HG03565 (cell line): ENCODE results near the gene SLC2A13.
A peak's percentile ranks its signal among the peaks of the same experiment; 100 is the strongest.
"Not testable (repeated sequence)": the region's sequence is repeated elsewhere in the genome, so short reads cannot be mapped to it uniquely, and the experiment has no call there.

Experiments
- ATAC-seq: cut with Tn5 transposase; IDR thresholded peaks from one replicate; pipeline ENCODE4 v1.9.1; 2021; ENCODE audit warnings: mild to moderate bottlenecking, moderate library complexity; ENCODE audit not compliant: unreplicated experiment

SLC2A13 gene

DNA sequence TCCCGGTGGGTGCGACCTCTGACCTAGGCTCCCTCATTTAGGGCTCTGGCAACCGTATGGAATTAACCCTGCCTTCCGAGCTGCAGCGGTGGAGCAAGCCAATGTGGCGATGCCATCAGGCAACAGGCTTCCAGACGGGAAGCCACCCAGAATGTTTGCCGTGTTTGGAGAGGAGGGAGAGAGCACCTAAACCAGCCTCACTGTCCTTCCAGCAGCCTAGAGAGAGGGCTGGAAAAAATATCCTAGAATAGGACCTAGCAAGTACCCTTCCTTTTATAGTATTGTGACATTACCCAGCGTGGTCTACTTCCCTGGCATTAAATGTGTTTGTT, 287 bp upstream of the SLC2A13 start:
- ATAC-seq, result no peak

GRCh38 chr12:40105265-40105514, 691 bp downstream of the SLC2A13 start:
- peak; percentile 28 for ATAC-seq

DNA sequence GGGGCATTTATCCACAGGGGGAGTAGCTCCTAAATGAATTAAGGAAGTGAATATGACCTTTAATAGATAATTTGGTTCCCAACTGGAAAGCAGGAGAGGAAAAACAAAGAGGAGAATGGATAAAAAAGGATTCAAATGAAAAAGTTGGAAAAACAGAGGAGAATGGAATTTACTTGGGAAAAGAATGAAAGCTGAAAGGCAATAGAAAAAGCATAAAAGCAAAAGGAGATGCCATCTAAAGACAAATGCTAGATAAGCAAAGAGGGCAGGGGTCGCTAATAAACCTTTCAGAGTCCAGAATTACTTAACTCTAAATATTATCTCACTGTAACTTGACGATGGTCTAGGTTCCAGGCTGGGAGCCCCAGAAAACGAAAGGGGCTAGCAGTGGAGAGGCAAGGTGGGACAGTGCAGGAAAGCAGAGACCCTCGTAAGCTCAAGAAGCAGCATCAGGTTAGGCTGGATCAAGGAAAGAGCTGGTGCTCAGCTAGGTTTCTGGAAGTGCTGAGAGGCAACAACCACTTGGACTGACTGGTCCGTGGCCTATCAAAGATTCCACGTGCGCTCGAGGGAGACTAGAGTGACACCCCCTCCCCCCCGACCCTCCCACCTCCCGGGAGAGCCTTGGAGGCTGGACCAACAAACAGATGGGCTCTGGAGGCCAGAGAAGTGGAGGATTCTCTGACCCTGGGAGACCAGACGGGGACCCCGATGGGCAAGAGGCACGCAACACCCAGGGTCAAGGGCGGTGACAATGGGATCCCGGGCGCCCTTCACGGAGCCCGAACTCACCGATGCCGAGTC, 1.2 kb downstream of the SLC2A13 start:
- ATAC-seq, result no peak

DNA sequence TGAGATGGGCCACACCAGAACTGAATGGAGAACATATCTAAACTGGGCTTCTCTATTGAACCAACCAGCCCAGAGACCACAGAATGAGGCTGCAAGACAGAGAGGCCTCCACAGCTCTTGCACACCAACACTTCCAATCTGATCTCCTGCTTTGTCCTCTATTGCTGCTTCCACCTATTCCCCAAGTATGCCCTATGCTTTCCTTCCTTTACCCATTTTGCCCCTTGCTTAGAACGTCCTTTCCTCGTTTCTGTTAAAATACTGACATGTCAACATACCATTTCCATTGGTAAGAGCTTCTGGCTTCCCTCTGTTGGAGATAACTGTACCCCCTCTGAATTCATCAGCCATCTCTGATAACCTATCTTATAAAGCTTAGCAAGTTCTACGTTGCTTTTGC, 2.8 kb downstream of the SLC2A13 start:
- ATAC-seq, result no peak

DNA sequence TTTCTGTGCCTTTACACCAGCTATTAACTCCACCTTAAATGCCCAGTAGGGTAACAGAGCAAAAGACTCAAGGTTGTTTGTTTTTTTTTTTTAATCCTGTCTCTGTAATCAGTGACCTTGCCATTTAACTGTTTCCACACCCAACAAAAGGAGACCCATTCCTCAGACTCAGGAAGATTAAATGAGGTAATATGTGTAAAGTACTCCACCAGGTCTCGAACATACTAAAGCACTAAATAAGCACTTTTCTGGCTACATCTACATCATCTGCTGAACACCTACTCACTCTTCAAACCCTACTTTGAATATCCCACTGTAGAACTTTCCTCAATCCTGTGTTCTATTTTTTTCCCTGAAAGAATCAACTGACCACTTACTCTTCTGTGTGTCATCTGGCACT, 4.1 kb downstream of the SLC2A13 start:
- no peak for ATAC-seq

DNA sequence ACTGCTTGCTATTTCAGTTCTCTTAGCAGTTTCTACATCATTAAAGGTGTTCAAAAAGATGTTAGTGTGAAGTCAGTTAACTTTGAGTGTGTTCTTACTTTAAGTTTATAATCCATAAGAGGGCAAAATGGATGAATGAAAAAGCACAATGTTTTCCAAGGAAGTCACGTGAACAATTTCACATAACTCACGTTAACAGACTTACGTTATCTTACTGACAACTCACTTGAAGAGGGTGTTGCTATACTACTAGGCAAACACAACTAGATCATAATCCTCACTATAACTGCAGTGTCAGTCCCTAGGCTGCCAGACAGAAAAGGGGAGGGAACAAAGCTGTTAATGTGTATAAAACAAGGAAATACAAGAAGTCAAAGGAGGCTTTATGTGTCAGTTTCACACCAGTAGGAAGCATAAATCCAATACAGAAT, 6.4 kb downstream of the SLC2A13 start:
- no peak for ATAC-seq

DNA sequence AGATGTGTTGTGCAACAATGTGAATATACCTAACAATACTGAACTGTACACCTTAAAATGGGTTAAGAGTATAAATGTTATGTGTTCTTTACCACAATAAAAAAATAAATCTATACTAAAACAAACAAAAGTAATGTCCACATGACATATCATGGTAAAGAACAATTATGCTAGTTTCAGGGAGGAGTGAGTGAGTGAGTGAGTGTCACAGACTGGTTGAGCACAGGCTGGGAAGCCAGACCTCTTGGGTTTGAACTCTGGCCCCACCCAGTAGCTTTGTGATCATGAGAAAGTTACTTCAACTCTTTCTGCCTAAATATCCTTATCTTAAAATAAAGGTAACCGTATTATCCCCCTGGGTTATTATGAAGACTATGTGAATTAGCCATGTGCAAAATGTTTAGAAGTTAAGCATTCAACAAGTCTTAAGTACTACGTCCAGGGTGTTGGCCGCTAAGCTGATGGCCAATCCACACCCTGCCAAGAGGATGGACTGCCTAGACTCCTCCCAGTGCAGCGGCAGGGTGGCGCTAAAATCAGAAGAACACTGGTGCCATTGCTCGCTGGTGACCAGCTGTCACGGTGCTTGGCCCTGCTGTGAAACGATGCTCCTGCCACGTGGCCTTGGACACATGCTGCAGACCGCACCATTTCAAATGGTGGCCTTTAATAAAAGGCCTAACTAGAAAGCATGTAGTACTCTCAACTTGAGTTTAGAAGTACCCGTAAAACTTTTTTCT, 7.3 kb downstream of the SLC2A13 start:
- no peak for ATAC-seq

DNA sequence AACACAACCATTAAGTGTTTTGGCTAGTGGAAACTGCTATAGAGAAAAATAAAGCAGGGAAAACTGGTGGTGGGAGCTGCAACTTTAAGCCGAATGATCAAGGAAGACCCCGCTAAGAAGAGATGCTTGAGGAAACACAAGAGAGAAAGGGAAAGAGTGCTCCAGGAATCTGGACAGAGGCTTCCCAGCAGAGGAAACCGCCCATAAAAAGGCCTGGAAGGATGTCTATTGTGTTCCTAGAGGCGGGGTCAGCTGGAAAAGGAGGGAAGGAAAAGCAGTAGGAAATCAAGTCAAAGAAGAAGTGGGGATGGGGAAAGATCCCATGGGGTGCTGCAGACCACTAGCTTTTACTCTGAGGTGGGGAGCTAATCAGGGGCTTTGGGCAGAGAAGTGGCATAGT, 12.4 kb downstream of the SLC2A13 start:
- ATAC-seq, result no peak

- no peak for ATAC-seq
These were observed 19.4 kb downstream of the SLC2A13 start for GRCh38 chr12:40086471-40086870.

DNA sequence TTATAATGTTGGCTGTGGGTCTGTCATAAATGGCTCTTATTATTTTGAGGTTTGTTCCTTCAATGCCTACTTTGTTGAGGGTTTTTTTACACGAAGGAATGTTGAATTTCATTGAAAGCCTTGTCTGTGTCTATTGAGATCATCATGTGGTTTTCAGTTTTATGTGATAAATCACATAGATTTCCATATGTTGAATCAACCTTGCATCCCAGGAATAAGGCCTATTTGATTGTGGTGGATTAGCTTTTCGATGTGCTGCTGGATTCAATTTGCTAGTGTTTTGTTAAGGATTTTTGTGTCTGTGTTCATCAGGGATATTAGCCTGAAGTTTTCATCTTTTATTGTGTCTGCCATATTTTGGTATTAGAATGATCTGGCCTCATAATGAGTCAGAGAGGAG, 27.6 kb downstream of the SLC2A13 start:
- no peak for ATAC-seq

GRCh38 chr12:40075458-40075857, 30.4 kb downstream of the SLC2A13 start:
- ATAC-seq, result no peak

GRCh38 chr12:40068416-40068815, 37.5 kb downstream of the SLC2A13 start:
- ATAC-seq, result no peak

GRCh38 chr12:40065636-40066035, 40.2 kb downstream of the SLC2A13 start:
- ATAC-seq, result no peak

- no peak for ATAC-seq
These were observed 42.5 kb downstream of the SLC2A13 start for GRCh38 chr12:40063414-40063813.

- no peak for ATAC-seq
These were observed 47.1 kb downstream of the SLC2A13 start for GRCh38 chr12:40058721-40059190.

GRCh38 chr12:40056373-40056772, 49.5 kb downstream of the SLC2A13 start:
- ATAC-seq, result no peak

GRCh38 chr12:40055776-40056175, 50.1 kb downstream of the SLC2A13 start:
- ATAC-seq, result no peak

- ATAC-seq, result no peak
These were observed 50.7 kb downstream of the SLC2A13 start for GRCh38 chr12:40055228-40055579.

DNA sequence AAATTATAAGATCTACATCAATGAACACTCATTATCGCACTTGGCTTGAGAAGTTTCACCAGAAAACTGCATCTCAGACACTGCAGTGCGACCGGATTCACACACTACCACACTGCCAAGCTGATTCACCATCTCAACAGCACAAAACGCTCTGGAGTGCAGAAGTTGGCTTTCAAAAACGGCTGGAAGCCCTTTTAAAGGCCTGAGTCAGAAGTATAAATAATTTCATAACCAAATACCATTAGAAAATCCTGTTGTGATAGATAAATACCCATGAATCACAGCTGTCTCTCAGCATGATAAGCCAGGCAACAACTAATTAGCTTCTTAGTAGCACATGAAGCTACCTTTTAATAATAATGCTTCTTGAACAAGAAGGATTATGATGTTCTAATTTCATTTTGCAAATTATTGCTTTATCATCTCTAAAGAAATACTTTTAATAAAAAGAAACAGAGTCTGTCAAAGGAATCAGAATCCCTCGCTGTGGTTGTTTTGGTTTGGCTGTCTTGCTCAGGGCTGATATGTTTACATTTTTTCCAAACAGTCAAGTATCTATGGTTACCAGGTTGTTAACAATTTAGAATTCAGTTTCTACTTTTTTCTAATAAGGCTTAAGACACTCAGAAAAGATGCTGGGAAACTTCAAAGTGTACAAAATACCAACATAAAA, 51.2 kb downstream of the SLC2A13 start:
- ATAC-seq, result no peak

GRCh38 chr12:40049268-40049667, 56.6 kb downstream of the SLC2A13 start:
- peak; percentile 51 for ATAC-seq

DNA sequence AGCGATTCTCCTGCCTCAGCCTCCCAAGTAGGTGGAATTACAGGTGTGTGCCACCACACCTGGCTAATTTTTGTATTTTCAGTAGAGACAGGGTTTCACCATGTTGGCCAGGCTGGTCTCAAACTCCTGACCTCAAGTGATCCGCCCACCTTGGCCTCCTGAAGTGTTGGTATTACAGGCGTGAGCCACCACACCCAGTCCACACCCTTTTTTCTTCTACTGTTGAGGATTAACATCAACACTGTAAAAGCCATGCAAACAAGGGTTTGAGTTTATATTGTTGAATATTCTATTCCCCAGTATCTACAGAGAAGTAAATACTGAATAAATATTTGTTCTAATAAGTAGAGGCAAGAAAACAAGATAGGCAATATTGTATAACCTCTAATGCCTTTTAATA, 58.9 kb downstream of the SLC2A13 start:
- not testable (repeated sequence) for ATAC-seq

DNA sequence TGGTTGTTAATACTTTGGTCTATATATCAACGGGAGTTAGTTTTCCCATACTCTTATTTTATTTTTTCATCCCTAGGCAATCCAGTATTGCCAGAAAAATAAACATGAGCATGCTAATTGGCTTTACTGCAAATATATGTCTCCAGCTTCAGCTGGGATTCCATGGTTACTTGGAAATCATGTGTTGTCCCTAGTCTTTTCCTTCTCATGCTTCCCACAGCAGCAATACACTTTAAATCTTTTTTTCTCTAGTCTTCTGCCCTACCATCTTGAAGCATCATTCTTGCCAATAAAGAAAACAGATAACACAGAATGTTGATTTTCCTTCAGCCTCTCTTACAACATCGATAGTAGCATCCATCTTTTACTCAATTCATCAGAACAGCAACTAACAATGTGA, 60.2 kb downstream of the SLC2A13 start:
- ATAC-seq, result no peak
